ENCODE results near the gene SRGAP2C. TPM values are rescaled to one million over a fixed set of nuclear protein-coding genes. Genes with fewer than 3 reads are reported as not detected.
A peak's percentile ranks its signal among the peaks of the same experiment; 100 is the strongest.
"Not testable (repeated sequence)": the region's sequence is repeated elsewhere in the genome, so short reads cannot be mapped to it uniquely, and the experiment has no call there.

The SRGAP2C gene
- 13.2 TPM for total RNA-seq
- polyA plus RNA-seq (ENCODE audit: insufficient read depth in 1 of 8, insufficient read length in 8 of 8, low replicate concordance in 1 of 8): 10 to 100 TPM; 12.4 to 32.4 (median 21.9) TPM
- long read RNA-seq, donor 1, full-length matches to known transcripts: 2 of 15 reads
- long read RNA-seq, donor 1, partial matches to known transcripts: 13 of 15 reads
- long read RNA-seq, donor 1, other reads (novel, unspliced or antisense): 0 of 15 reads
- long read RNA-seq, donor 2: 0 reads
- long read RNA-seq, donor 3, full-length matches to known transcripts: 1 of 1 reads
- long read RNA-seq, donor 3, partial matches to known transcripts: 0 of 1 reads
- long read RNA-seq, donor 3, other reads (novel, unspliced or antisense): 0 of 1 reads
- long read RNA-seq, donor 4, full-length matches to known transcripts: 2 of 2 reads
- long read RNA-seq, donor 4, partial matches to known transcripts: 0 of 2 reads
- long read RNA-seq, donor 4, other reads (novel, unspliced or antisense): 0 of 2 reads
- long read RNA-seq, donor 5, partial matches to known transcripts: 15 of 15 reads
- long read RNA-seq, donor 5, other reads (novel, unspliced or antisense): 0 of 15 reads
- long read RNA-seq, donor 6, full-length matches to known transcripts: 3 of 3 reads
- long read RNA-seq, donor 6, partial matches to known transcripts: 0 of 3 reads
- long read RNA-seq, donor 6, other reads (novel, unspliced or antisense): 0 of 3 reads
- long read RNA-seq, donor 7, full-length matches to known transcripts: 1 of 29 reads
- long read RNA-seq, donor 7, partial matches to known transcripts: 28 of 29 reads
- long read RNA-seq, donor 7, other reads (novel, unspliced or antisense): 0 of 29 reads
- long read RNA-seq, donor 8, full-length matches to known transcripts: 2 of 2 reads
- long read RNA-seq, donor 8, partial matches to known transcripts: 0 of 2 reads
- long read RNA-seq, donor 8, other reads (novel, unspliced or antisense): 0 of 2 reads
- long read RNA-seq, donor 9, full-length matches to known transcripts: 5 of 36 reads
- long read RNA-seq, donor 9, partial matches to known transcripts: 31 of 36 reads
- long read RNA-seq, donor 9, other reads (novel, unspliced or antisense): 0 of 36 reads
- long read RNA-seq, donor 10, full-length matches to known transcripts: 4 of 17 reads
- long read RNA-seq, donor 10, partial matches to known transcripts: 13 of 17 reads
- long read RNA-seq, donor 10, other reads (novel, unspliced or antisense): 0 of 17 reads
- long read RNA-seq, donor 11, full-length matches to known transcripts: 1 of 14 reads
- long read RNA-seq, donor 11, partial matches to known transcripts: 13 of 14 reads
- long read RNA-seq, donor 11, other reads (novel, unspliced or antisense): 0 of 14 reads

- not testable (repeated sequence) for H3K27me3 ChIP-seq (ENCODE audit: control insufficient read depth, insufficient read depth, low read length); H3K4me1 ChIP-seq (ENCODE audit: control insufficient read depth, insufficient read depth, low read length); H3K9me3 ChIP-seq (replicated peaks; ENCODE audit: control insufficient read depth, low read depth, low read length); H3K36me3 ChIP-seq (ENCODE audit: control insufficient read depth, insufficient read depth, low read length)
- H3K27ac ChIP-seq (ENCODE audit: low read length): peak within 1 kb of the TSS; percentile 59
- peak; percentile 99 for DNase-seq
- peak within 1 kb of the TSS; percentile 37 for H3K4me3 ChIP-seq (ENCODE audit: low read length)
- 0% methylated on average over 10 of the region's 54 CpGs for WGBS (ENCODE audit: insufficient coverage)
Observed at GRCh38 chr1:121184290-121185127, at the start of gene SRGAP2C, which contains the start of gene FAM72B. Gene SRGAP2C, plus strand, starts transcription at chr1:121184975. Its CDS starts 2,472 bp downstream, at chr1:121187447. Gene FAM72B, minus strand, starts transcription at chr1:121184340. Its CDS starts 851 bp downstream, at chr1:121183489.

- not testable (repeated sequence) for H3K4me3 ChIP-seq (ENCODE audit: low read length); H3K4me1 ChIP-seq (ENCODE audit: control insufficient read depth, insufficient read depth, low read length); H3K27ac ChIP-seq (ENCODE audit: low read length); DNase-seq; H3K27me3 ChIP-seq (ENCODE audit: control insufficient read depth, insufficient read depth, low read length); H3K9me3 ChIP-seq (replicated peaks; ENCODE audit: control insufficient read depth, low read depth, low read length); H3K36me3 ChIP-seq (ENCODE audit: control insufficient read depth, insufficient read depth, low read length)
- no CpG with 5 or more reads among the region's 6 CpGs for WGBS (ENCODE audit: insufficient coverage)
Observed at GRCh38 chr1:121140393-121140792, 44.4 kb upstream of the SRGAP2C start.

- H3K27me3 ChIP-seq (ENCODE audit: control insufficient read depth, insufficient read depth, low read length); H3K9me3 ChIP-seq (replicated peaks; ENCODE audit: control insufficient read depth, low read depth, low read length); H3K27ac ChIP-seq (ENCODE audit: low read length); H3K4me1 ChIP-seq (ENCODE audit: control insufficient read depth, insufficient read depth, low read length); DNase-seq; H3K36me3 ChIP-seq (ENCODE audit: control insufficient read depth, insufficient read depth, low read length); H3K4me3 ChIP-seq (ENCODE audit: low read length): not testable (repeated sequence)
- no CpG with 5 or more reads among the region's 9 CpGs for WGBS (ENCODE audit: insufficient coverage)
Observed at GRCh38 chr1:121148489-121149190, 36.1 kb upstream of the SRGAP2C start.

GRCh38 chr1:121151294-121151693, 33.5 kb upstream of the SRGAP2C start:
- H3K27me3 ChIP-seq (ENCODE audit: control insufficient read depth, insufficient read depth, low read length); H3K36me3 ChIP-seq (ENCODE audit: control insufficient read depth, insufficient read depth, low read length); H3K4me3 ChIP-seq (ENCODE audit: low read length); DNase-seq; H3K4me1 ChIP-seq (ENCODE audit: control insufficient read depth, insufficient read depth, low read length); H3K9me3 ChIP-seq (replicated peaks; ENCODE audit: control insufficient read depth, low read depth, low read length); H3K27ac ChIP-seq (ENCODE audit: low read length): not testable (repeated sequence)
- no CpG with 5 or more reads among the region's 1 CpG for WGBS (ENCODE audit: insufficient coverage)

GRCh38 chr1:121152788-121153187, 32.0 kb upstream of the SRGAP2C start:
- not testable (repeated sequence) for H3K4me3 ChIP-seq (ENCODE audit: low read length); DNase-seq; H3K9me3 ChIP-seq (replicated peaks; ENCODE audit: control insufficient read depth, low read depth, low read length); H3K27me3 ChIP-seq (ENCODE audit: control insufficient read depth, insufficient read depth, low read length); H3K27ac ChIP-seq (ENCODE audit: low read length); H3K4me1 ChIP-seq (ENCODE audit: control insufficient read depth, insufficient read depth, low read length); H3K36me3 ChIP-seq (ENCODE audit: control insufficient read depth, insufficient read depth, low read length)

- not testable (repeated sequence) for H3K36me3 ChIP-seq (ENCODE audit: control insufficient read depth, insufficient read depth, low read length); H3K9me3 ChIP-seq (replicated peaks; ENCODE audit: control insufficient read depth, low read depth, low read length); DNase-seq; H3K27ac ChIP-seq (ENCODE audit: low read length); H3K4me3 ChIP-seq (ENCODE audit: low read length); H3K4me1 ChIP-seq (ENCODE audit: control insufficient read depth, insufficient read depth, low read length); H3K27me3 ChIP-seq (ENCODE audit: control insufficient read depth, insufficient read depth, low read length)
- WGBS (ENCODE audit: insufficient coverage): no CpG with 5 or more reads among the region's 2 CpGs
Observed at GRCh38 chr1:121154811-121155210, 30.0 kb upstream of the SRGAP2C start.

GRCh38 chr1:121155671-121156358, 29.0 kb upstream of the SRGAP2C start:
- H3K36me3 ChIP-seq (ENCODE audit: control insufficient read depth, insufficient read depth, low read length); H3K27ac ChIP-seq (ENCODE audit: low read length); H3K27me3 ChIP-seq (ENCODE audit: control insufficient read depth, insufficient read depth, low read length); H3K4me1 ChIP-seq (ENCODE audit: control insufficient read depth, insufficient read depth, low read length); H3K4me3 ChIP-seq (ENCODE audit: low read length); H3K9me3 ChIP-seq (replicated peaks; ENCODE audit: control insufficient read depth, low read depth, low read length): not testable (repeated sequence)
- no CpG with 5 or more reads among the region's 6 CpGs for WGBS (ENCODE audit: insufficient coverage)
- peak; percentile 52 for DNase-seq

GRCh38 chr1:121156958-121157603, 27.7 kb upstream of the SRGAP2C start:
- not testable (repeated sequence) for DNase-seq; H3K36me3 ChIP-seq (ENCODE audit: control insufficient read depth, insufficient read depth, low read length); H3K9me3 ChIP-seq (replicated peaks; ENCODE audit: control insufficient read depth, low read depth, low read length); H3K27me3 ChIP-seq (ENCODE audit: control insufficient read depth, insufficient read depth, low read length); H3K4me1 ChIP-seq (ENCODE audit: control insufficient read depth, insufficient read depth, low read length); H3K27ac ChIP-seq (ENCODE audit: low read length); H3K4me3 ChIP-seq (ENCODE audit: low read length)
- WGBS (ENCODE audit: insufficient coverage): no CpG with 5 or more reads among the region's 4 CpGs

All from muscle of leg (tissue), 16 donors.